Activated CD4-positive, alpha-beta T cell treated with anti-CD3 and anti-CD28 coated beads, Interleukin-2, amount 50 U/mL, for 1 hour (primary cell): ENCODE results near the gene CNTNAP5.

ENCODE experiments used
- DNase-seq: peaks from one replicate; pipeline ENCODE4 v3.0.0-alpha.2; 2020

The CNTNAP5 gene

DNA sequence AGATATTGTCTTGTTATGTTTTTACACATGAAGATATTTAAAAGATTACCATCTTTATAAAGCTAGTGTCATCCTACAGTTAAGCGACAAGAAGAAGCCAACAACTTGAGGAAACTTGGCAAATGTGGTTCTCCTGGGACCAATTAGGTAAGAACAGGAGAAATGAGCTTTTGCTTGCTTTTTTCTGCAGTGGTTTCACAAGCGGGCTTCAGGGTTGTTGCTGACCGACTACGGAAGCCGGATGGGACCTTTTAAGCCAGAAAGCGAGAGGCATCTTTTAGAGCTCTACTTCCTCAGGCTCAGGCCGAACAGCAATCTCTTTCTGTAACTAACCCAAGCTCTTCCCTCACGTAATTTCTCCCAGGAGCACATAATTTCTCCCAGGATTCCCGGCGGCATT, 256.5 kb downstream of the CNTNAP5 start:
- no peak for DNase-seq

DNA sequence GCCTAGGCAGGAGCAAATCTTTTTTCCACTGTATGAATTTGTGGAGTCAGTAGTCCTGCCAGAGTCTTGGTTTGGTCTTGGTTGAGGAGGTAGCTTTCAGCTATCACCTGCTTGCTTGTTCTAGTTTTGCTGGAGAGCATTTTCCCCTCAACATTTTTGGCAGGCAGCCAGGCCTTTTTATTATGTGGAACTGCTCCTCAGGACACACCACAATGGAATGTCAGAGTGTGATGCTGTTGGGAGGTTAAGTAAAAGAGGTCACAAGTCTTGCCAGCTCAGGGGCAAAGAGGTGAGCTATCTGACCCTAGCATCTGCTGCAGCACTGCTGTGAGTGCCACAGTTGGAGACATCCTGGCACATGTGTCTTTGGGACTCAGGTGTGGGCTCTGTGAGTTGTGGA, 258.0 kb downstream of the CNTNAP5 start:
- no peak for DNase-seq

- DNase-seq = no peak
Measured at GRCh38 chr2:124286089-124286783, 261.1 kb downstream of the CNTNAP5 start.

DNA sequence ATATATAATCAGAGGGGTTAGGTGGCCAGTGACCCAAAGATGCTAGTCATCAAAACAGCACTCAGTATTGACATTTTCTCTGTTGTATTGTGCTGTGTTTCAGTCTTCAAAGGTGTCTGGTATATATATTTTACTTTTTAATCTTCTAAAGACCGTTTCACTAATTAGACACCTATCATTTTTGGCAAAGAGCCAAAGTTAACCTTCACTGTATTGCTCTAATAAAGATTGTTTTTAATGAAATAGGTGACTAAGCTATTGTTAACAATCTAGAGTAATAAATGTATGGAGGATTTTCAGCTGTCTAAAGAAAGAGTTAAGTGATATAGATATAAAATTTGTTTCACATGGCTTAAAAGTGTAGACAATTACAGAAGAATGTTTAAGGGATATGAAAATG, 264.0 kb downstream of the CNTNAP5 start:
- DNase-seq = no peak

DNA sequence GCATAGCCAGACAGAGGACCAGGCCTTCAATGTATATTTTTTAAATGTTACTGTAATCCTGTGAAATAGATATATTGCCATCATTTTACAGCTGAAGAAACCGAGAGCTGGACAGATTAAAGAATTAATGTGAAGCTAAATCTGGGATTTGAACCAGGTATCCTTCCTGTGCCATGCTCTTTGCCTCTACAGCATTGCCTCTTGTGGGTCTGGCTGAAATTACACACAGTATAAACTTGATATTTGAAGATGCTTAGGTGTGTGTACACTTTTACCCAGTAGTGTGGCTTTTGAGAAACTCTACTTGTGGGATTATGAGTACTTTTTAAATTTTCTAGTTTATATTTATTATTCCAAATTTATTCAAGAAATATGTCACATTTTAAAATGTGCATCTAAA, 264.5 kb downstream of the CNTNAP5 start:
- DNase-seq = no peak

- no peak for DNase-seq
Measured at GRCh38 chr2:124296470-124296869, 271.4 kb downstream of the CNTNAP5 start.

GRCh38 chr2:124301915-124302314, 276.8 kb downstream of the CNTNAP5 start:
- DNase-seq = no peak

DNA sequence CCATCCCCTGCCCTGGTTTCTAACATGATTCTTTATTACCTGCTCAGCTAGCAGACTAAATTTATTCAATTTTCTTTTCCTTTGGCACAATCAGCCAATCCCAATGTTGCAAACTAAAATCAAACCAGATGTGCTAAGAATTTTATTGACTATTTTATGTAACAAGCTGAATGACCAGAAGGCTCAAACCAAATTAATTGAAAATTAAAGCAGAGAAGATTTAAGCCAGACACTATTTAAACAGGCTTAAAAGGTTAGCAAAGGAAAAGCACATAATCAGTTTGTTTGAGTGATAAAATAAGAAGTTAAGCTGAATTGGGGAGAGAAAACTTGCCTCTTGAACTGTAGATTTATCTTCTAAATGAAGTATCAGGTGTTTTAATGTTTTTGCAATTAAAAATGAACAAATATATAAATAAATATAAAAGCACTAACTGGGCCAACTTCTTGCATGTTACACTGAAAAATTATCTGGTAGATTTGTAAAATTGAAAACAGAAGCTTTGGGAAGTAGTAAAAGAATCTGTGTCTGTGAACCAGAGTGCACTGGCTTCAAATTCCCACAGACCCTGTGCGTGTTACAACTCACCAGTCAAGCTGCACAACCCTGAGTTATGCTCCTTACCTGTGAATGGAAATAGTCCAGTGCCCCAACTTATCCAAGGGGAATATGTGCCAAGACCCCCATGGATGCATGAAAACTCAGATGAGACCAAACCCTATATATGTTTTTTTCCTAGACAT, 283.4 kb downstream of the CNTNAP5 start:
- no peak for DNase-seq

- DNase-seq = no peak
Measured at GRCh38 chr2:124309563-124310138, 284.6 kb downstream of the CNTNAP5 start.

GRCh38 chr2:124310671-124311070, 285.6 kb downstream of the CNTNAP5 start:
- no peak for DNase-seq

GRCh38 chr2:124314084-124314483, 289.0 kb downstream of the CNTNAP5 start:
- DNase-seq = no peak

DNA sequence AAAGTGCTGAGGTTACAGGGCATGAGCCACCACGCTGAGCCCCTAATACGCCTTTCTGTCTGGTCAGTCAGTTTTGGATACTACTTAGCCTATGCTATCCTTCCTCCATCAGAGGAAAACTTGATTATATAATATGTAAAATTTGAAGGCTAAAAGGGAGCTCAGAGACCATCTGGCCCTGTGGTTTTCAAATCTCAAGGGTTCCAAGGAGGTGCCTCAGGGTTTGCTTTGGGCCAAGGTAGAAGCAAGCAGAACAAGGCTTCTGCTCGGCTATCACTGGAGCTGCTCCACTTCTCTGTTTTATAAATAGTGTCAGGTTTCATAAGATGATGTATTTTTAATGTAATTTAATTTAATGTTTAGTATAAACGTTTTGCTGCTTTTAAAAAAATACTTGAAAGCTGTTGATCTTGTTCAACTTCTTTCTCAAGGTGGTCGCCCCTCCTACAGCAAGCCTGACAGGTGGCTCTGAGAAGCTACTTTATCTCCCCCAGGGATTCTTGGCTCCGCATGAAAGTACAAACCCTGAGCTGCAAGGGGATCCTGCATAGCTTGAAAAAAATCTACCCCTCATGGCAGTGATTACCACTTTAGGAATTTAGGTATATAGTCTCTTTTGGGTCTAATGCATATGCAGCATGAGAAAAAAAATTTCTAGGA, 290.3 kb downstream of the CNTNAP5 start:
- no peak for DNase-seq

DNA sequence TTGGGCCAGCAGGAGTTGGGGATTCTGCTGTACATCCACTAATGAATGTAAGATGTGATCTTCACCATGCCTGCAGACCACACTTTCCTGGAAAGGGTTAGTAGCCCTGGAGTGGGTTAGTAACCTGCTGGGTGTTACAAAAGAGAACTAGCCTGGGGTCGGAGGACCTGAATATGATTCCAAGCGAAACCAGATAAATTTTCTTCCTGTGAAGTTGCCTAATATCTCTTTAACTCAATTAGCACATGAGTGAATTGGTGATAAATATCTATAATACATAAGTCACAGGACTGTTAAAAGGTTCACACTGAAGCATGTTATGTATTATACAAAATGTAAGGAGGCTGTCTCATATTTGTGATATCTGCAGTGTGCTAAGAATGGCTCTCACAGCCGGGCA, 291.0 kb downstream of the CNTNAP5 start:
- no peak for DNase-seq

- no peak for DNase-seq
Measured at GRCh38 chr2:124316881-124317605, 292.0 kb downstream of the CNTNAP5 start.

DNA sequence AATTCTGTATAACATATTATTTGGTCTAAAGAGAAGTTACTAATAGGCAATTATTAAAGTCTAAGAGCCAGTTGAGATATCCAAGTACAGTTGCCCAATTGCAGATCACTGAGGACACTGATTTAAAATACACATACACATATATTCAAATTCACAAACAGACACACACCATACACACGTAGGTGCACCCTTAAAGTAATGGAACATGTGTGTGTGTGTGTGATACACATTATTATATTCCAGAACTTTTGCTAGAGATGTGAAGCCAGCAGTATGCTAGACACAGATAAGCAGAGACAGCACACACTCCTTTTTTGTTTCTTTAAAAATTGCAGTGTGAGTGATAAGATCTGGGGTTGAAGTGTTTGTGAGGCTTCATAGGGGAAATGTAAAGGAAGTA, 292.5 kb downstream of the CNTNAP5 start:
- DNase-seq = no peak

DNA sequence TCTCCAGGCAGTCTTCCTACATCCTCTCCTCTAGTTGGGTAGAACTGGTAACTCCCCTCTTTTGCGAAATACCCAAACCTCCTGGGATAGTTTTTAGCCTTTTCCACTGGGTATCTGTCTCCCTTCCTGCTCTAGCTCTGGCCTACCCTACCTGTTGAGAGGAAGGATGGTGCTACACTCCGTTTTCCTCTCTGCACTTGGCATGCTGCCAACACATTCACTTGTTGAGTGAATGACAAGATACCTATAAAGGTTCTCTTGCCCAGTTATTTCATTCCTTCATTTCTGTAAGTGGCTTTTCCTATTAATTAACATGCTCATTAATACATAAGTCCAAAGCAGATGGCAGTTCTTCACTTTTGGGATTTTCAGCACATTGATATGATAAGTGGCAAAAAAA, 293.8 kb downstream of the CNTNAP5 start:
- no peak for DNase-seq

DNA sequence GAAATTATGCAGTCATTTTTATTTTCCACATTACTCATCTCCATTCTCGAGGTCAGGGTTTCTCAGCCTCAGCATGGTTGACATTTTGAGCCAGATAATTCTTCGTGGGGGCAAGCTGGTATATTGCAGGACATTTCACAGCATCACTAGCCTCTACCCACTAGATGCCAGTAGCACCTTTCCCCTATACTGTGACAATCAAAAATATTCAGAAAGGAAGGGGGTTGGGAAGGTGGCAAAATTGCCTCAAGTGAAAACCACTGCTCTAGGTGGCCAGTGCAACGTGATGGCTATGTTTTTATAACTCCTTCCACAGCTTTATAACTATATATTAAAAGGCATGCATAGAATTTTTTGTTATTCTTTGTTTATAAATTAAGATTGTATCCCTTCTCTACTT, 294.5 kb downstream of the CNTNAP5 start:
- no peak for DNase-seq

DNA sequence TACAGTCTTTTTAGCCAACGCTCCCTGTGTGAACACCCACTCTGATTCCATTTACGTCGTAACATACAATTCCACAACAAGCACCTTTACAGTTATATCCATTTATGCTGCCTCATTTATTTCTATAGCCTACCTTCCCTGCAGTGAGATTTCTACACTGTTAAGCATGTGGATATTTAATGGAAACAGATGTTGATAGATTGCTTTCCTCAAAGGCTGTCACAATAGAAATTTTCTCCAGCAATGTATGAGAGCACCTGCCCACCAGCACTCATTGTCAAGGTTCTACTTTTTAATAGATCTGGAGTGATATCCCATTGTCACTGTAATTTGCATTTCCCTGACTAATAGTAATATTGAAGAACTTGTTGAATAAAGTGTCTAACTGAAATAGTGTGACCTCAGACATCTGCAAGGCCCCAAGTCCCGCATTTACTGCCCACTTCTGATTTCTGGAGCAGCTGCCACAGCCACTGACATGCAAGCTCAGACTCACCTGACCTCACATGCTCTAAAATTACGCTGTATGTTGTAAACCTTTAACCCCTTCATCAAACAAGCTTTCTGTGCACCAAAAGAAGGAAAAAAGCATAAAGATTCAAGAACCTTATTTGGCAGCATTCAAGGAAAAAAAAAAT, 295.1 kb downstream of the CNTNAP5 start:
- DNase-seq = no peak

- no peak for DNase-seq
Measured at GRCh38 chr2:124323321-124323720, 298.2 kb downstream of the CNTNAP5 start.

DNA sequence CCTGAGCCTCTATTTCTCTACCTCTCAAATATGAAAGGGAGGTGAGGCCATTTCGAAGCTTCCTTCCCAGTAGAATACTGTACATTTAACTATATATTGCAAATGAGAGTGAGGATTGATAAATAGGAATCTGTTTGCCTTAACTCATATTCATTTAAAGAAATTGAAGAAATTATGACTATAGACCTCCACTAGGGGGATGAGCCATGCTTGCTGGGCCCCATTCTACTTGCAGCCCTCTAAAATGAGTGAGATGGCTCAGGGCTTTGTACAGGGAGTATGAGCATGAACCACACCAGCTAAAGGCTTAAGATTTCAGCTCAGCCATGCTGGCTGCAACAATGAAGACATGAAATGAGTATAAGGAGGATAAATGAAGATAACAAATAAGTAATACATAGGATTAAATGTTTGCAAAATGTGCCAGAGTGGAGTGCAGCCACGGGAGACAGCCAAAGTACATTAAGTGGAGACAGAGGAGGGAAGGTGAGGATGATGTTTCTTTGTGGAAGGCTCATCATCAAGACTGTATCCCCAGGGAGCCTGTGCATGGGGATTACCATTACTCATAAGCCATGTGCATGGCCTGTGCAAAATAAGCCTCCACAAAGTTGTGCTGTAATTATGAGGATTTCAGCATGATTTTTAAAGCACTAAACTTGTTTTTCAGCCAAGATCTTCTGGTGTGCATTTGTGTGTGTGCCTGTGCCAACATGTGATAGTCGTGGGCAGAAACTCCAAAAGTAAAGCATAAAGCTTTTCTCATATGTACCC, 300.8 kb downstream of the CNTNAP5 start:
- no peak for DNase-seq

GRCh38 chr2:124327303-124327702, 302.2 kb downstream of the CNTNAP5 start:
- no peak for DNase-seq

DNA sequence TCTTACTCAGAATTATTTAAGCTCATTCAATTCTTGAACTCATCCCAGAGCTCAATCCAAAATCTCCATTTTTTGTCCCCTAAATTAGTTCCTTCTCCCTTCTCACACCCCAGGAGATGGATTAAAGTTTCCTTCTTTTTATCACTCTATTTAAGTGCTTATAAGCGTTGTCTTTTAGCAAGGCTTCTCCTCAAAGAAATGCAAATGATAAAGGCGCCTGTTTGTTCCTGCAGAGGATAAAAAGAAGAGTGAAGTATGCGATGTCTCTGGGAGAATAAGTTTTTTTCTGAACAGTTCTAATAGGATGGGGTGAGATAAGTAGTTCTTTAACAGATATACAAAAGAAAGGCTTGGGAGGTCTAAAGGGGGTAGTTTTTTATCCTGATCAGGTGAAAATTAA, 303.3 kb downstream of the CNTNAP5 start:
- DNase-seq = no peak
